Esophagus muscularis mucosa (tissue), 4 donors: ENCODE data around the gene P2RX7. TPM values are rescaled to one million over a fixed set of nuclear protein-coding genes. Genes with fewer than 3 reads are reported as not detected.

Experiments
- small RNA-seq, 3 donors: library from RNA; depleted of rRNA; stranded (forward); fragments of <200 nt; gene quantifications; one replicate each; pipeline ENCODE3, GENCODE V24; 2016
- total RNA-seq, 4 donors: library from RNA; depleted of rRNA; stranded (reverse); fragments of >200 nt; gene quantifications; one replicate each; pipeline versions ENCODE4 v1.1.0 to v1.2.1, GENCODE V29; 2016

P2RX7 gene
- total RNA-seq, 4 donors from 2014 or later = 1.5 to 4.3 (median 2.7) TPM

Small RNA genes within 50 kb of the gene (small RNA-seq; reads per million reads assigned to genes)
- 0 reads per million in 3 donors for gene AC079602.1
- gene RF00156 = 0 reads per million in 3 donors
- 0 reads per million in 3 donors for gene Z98941.1

Other genes with a start within 250 kb of the P2RX7 start
- 10 to 100 TPM; 18.4 to 32.1 (median 21.8) TPM for gene SPPL3, start 228.5 kb upstream of the P2RX7 start, total RNA-seq
- not detected for gene HNF1A, start 154.3 kb upstream of the P2RX7 start, total RNA-seq
- gene C12orf43, start 116.4 kb upstream of the P2RX7 start, total RNA-seq = 10 to 100 TPM; 14.5 to 22.6 (median 18.5) TPM
- under 1 TPM; 0.26 to 0.75 (median 0.46) TPM for gene OASL, start 93.6 kb upstream of the P2RX7 start, total RNA-seq
- 10 to 100 TPM; 26.8 to 41.9 (median 30.8) TPM for gene P2RX4, start 77.3 kb downstream of the P2RX7 start, total RNA-seq
- 10 to 100 TPM; 23.9 to 45.0 (median 37.4) TPM for gene CAMKK2, start 163.8 kb downstream of the P2RX7 start, total RNA-seq
- gene ANAPC5, start 219.5 kb downstream of the P2RX7 start, total RNA-seq = 10 to 100 TPM; 70.9 to 81.8 (median 75.5) TPM